GM19438 (cell line): ENCODE data around the gene FNDC3B.

Experiments
- ATAC-seq: cut with Tn5 transposase; IDR thresholded peaks from one replicate; pipeline ENCODE4 v1.9.1; 2021; ENCODE audit warnings: low read depth; ENCODE audit not compliant: unreplicated experiment

FNDC3B gene

GRCh38 chr3:172274906-172275305, 235.5 kb downstream of the FNDC3B start:
- ATAC-seq: no peak

GRCh38 chr3:172275586-172275985, 236.2 kb downstream of the FNDC3B start:
- no peak for ATAC-seq

GRCh38 chr3:172276103-172276502, 236.7 kb downstream of the FNDC3B start:
- ATAC-seq: no peak

- no peak for ATAC-seq
Observed at GRCh38 chr3:172277151-172277652, 237.8 kb downstream of the FNDC3B start.

GRCh38 chr3:172279191-172279640, 239.8 kb downstream of the FNDC3B start:
- ATAC-seq: no peak

- ATAC-seq: no peak
Observed at GRCh38 chr3:172279974-172280373, 240.6 kb downstream of the FNDC3B start.

GRCh38 chr3:172280406-172281051, 241.2 kb downstream of the FNDC3B start:
- ATAC-seq: no peak

GRCh38 chr3:172281884-172282283, 242.5 kb downstream of the FNDC3B start:
- ATAC-seq: no peak

GRCh38 chr3:172282850-172283249, 243.5 kb downstream of the FNDC3B start:
- no peak for ATAC-seq

GRCh38 chr3:172283841-172284357, 244.5 kb downstream of the FNDC3B start:
- ATAC-seq: no peak

GRCh38 chr3:172285844-172286243, 246.5 kb downstream of the FNDC3B start:
- ATAC-seq: no peak

GRCh38 chr3:172286548-172287148, 247.3 kb downstream of the FNDC3B start:
- ATAC-seq: no peak

- ATAC-seq: no peak
Observed at GRCh38 chr3:172287937-172288477, 248.6 kb downstream of the FNDC3B start.

GRCh38 chr3:172288651-172289050, 249.3 kb downstream of the FNDC3B start:
- no peak for ATAC-seq

- ATAC-seq: no peak
Observed at GRCh38 chr3:172289583-172289982, 250.2 kb downstream of the FNDC3B start.

GRCh38 chr3:172290457-172290856, 251.1 kb downstream of the FNDC3B start:
- no peak for ATAC-seq

GRCh38 chr3:172291650-172292049, 252.3 kb downstream of the FNDC3B start:
- no peak for ATAC-seq

GRCh38 chr3:172292422-172292821, 253.0 kb downstream of the FNDC3B start:
- no peak for ATAC-seq

GRCh38 chr3:172293093-172293492, 253.7 kb downstream of the FNDC3B start:
- no peak for ATAC-seq

- no peak for ATAC-seq
Observed at GRCh38 chr3:172294223-172294806, 254.9 kb downstream of the FNDC3B start.

GRCh38 chr3:172296248-172296974, 257.0 kb downstream of the FNDC3B start:
- no peak for ATAC-seq
